Measurements from ENCODE around the gene CDC42BPA.
A peak's percentile ranks its signal among the peaks of the same experiment; 100 is the strongest.

The CDC42BPA gene

GRCh38 chr1:227069490-227069889 is 248.8 kb downstream of the CDC42BPA start:
- H3K4me3 ChIP-seq (ENCODE audit: control insufficient read depth, low read depth, low read length): no peak overlapping the region
- no peak for DNase-seq (ENCODE audit: low read depth)
- TF ChIP-seq CTCF (conservative IDR thresholded peaks at IDR 0.05; ENCODE audit: control insufficient read depth, insufficient read depth, low read depth, low read length): no peak

GRCh38 chr1:227068883-227069282 is 249.4 kb downstream of the CDC42BPA start:
- TF ChIP-seq CTCF (conservative IDR thresholded peaks at IDR 0.05; ENCODE audit: control insufficient read depth, insufficient read depth, low read depth, low read length): no peak
- DNase-seq (ENCODE audit: low read depth): no peak
- H3K4me3 ChIP-seq (ENCODE audit: control insufficient read depth, low read depth, low read length): no peak overlapping the region

- DNase-seq (ENCODE audit: low read depth): no peak
- no peak overlapping the region for H3K4me3 ChIP-seq (ENCODE audit: control insufficient read depth, low read depth, low read length)
- no peak for TF ChIP-seq CTCF (conservative IDR thresholded peaks at IDR 0.05; ENCODE audit: control insufficient read depth, insufficient read depth, low read depth, low read length)
Measured at GRCh38 chr1:227066999-227067398, 251.3 kb downstream of the CDC42BPA start.

- no peak overlapping the region for H3K4me3 ChIP-seq (ENCODE audit: control insufficient read depth, low read depth, low read length)
- DNase-seq (ENCODE audit: low read depth): no peak
- no peak for TF ChIP-seq CTCF (conservative IDR thresholded peaks at IDR 0.05; ENCODE audit: control insufficient read depth, insufficient read depth, low read depth, low read length)
Measured at GRCh38 chr1:227065311-227065710, 253.0 kb downstream of the CDC42BPA start.

GRCh38 chr1:227062306-227062705 is 256.0 kb downstream of the CDC42BPA start:
- no peak for TF ChIP-seq CTCF (conservative IDR thresholded peaks at IDR 0.05; ENCODE audit: control insufficient read depth, insufficient read depth, low read depth, low read length)
- H3K4me3 ChIP-seq (ENCODE audit: control insufficient read depth, low read depth, low read length): no peak overlapping the region
- DNase-seq (ENCODE audit: low read depth): no peak

- TF ChIP-seq CTCF (conservative IDR thresholded peaks at IDR 0.05; ENCODE audit: control insufficient read depth, insufficient read depth, low read depth, low read length): no peak
- DNase-seq (ENCODE audit: low read depth): no peak
- H3K4me3 ChIP-seq (ENCODE audit: control insufficient read depth, low read depth, low read length): no peak overlapping the region
Measured at GRCh38 chr1:227059076-227059475, 259.2 kb downstream of the CDC42BPA start.

GRCh38 chr1:227058321-227058751 is 260.0 kb downstream of the CDC42BPA start:
- no peak overlapping the region for H3K4me3 ChIP-seq (ENCODE audit: control insufficient read depth, low read depth, low read length)
- TF ChIP-seq CTCF (conservative IDR thresholded peaks at IDR 0.05; ENCODE audit: control insufficient read depth, insufficient read depth, low read depth, low read length): no peak
- DNase-seq (ENCODE audit: low read depth): peak; percentile 69
